DMS79 (cell line): ENCODE results near the gene TEAD1.

Source experiments
- DNase-seq: peaks from one replicate; lab custom pipeline; 2025; lab: John Stamatoyannopoulos, UW

Gene TEAD1

GRCh38 chr11:12943311-12943710 is 269.1 kb downstream of the TEAD1 start:
- DNase-seq, result no peak

GRCh38 chr11:12944889-12945288 is 270.7 kb downstream of the TEAD1 start:
- no peak for DNase-seq

GRCh38 chr11:12949453-12949852 is 275.2 kb downstream of the TEAD1 start:
- no peak for DNase-seq

GRCh38 chr11:12950670-12951069 is 276.4 kb downstream of the TEAD1 start:
- no peak for DNase-seq

- DNase-seq, result no peak
Observed at GRCh38 chr11:12951376-12951775, 277.2 kb downstream of the TEAD1 start.

- DNase-seq, result no peak
Observed at GRCh38 chr11:12952094-12952493, 277.9 kb downstream of the TEAD1 start.

GRCh38 chr11:12958986-12959385 is 284.8 kb downstream of the TEAD1 start:
- no peak for DNase-seq

- DNase-seq, result no peak
Observed at GRCh38 chr11:12961615-12962014, 287.4 kb downstream of the TEAD1 start.

GRCh38 chr11:12962306-12962705 is 288.1 kb downstream of the TEAD1 start:
- DNase-seq, result no peak

GRCh38 chr11:12963051-12963450 is 288.8 kb downstream of the TEAD1 start:
- DNase-seq, result no peak

GRCh38 chr11:12963792-12964536 is 289.7 kb downstream of the TEAD1 start:
- DNase-seq, result peak; percentile 17

GRCh38 chr11:12964650-12965049 is 290.4 kb downstream of the TEAD1 start:
- no peak for DNase-seq

- no peak for DNase-seq
Observed at GRCh38 chr11:12966002-12966401, 291.8 kb downstream of the TEAD1 start.

- DNase-seq, result no peak
Observed at GRCh38 chr11:12968101-12968500, 293.9 kb downstream of the TEAD1 start.

- DNase-seq, result no peak
Observed at GRCh38 chr11:12968826-12969225, 294.6 kb downstream of the TEAD1 start.

GRCh38 chr11:12971955-12972354 is 297.7 kb downstream of the TEAD1 start:
- DNase-seq, result no peak

GRCh38 chr11:12973528-12974181 is 299.4 kb downstream of the TEAD1 start:
- no peak for DNase-seq

GRCh38 chr11:12975195-12975594 is 301.0 kb downstream of the TEAD1 start:
- no peak for DNase-seq

GRCh38 chr11:12979928-12980689 is 305.9 kb downstream of the TEAD1 start:
- peak; percentile 80 for DNase-seq

- no peak for DNase-seq
Observed at GRCh38 chr11:12981676-12982522, 307.7 kb downstream of the TEAD1 start.

GRCh38 chr11:12983336-12983735 is 309.1 kb downstream of the TEAD1 start:
- no peak for DNase-seq
